PC-3 (cell line): ENCODE results near the gene MYO9A. TPM values are rescaled to one million over a fixed set of nuclear protein-coding genes. Genes with fewer than 3 reads are reported as not detected.

Source experiments
- ATAC-seq: fragments of 200-7000 bp; cut with Tn5 transposase; 2 replicates; pipeline ENCODE4 v1.9.1; 2020; ENCODE audit warnings: mild to moderate bottlenecking, moderate library complexity
- BruUV-seq: library from RNA; stranded (reverse); fragments of 400-500 nt; replicated peaks from 2 replicates; lab custom pipeline; 2021; lab: Mats Ljungman, UMichigan
- CTCF ChIA-PET: fragments of 300-600 bp; sonication (Branson Sonifier 250); formaldehyde crosslinking; loops from one replicate; lab custom pipeline; 2022; ENCODE audit warnings: antibody characterized with exemption; lab: Charles Lee
- POLR2A ChIA-PET: fragments of 300-600 bp; sonication (Branson Sonifier 250); formaldehyde crosslinking; loops from one replicate; lab custom pipeline; 2022; ENCODE audit warnings: antibody characterized with exemption; ENCODE audit not compliant: unreplicated experiment; lab: Charles Lee
- DNase-seq: peaks from one replicate; pipeline ENCODE4 v3.0.0-alpha.2; 2015
- H2AFZ ChIP-seq: fragments of 300-600 bp; sonication (generic); 2 replicates; pipeline ENCODE4 v1.6.0; 2016; ENCODE audit warnings: antibody characterized with exemption, low read length
- H3F3A ChIP-seq: fragments of 300-600 bp; sonication (generic); one replicate; pipeline ENCODE4 v1.6.0; 2017; ENCODE audit warnings: antibody characterized with exemption, low read length, control low read depth, mild to moderate bottlenecking; ENCODE audit not compliant: unreplicated experiment
- H3K27ac ChIP-seq: fragments of 300-600 bp; sonication (generic); 2 replicates; pipeline ENCODE4 v1.5.1; 2016; ENCODE audit warnings: mild to moderate bottlenecking, low read length
- H3K27me3 ChIP-seq: fragments of 300-600 bp; sonication (generic); 2 replicates; pipeline ENCODE4 v1.6.1; 2016; ENCODE audit warnings: low read length, mixed read lengths
- H3K36me3 ChIP-seq: fragments of 300-600 bp; sonication (generic); 2 replicates; pipeline ENCODE4 v1.6.1; 2016; ENCODE audit warnings: low read depth, mixed run types, low read length, mixed read lengths
- H3K4me1 ChIP-seq: fragments of 300-600 bp; sonication (generic); 2 replicates; pipeline ENCODE4 v1.5.1; 2016; ENCODE audit warnings: low read length; ENCODE audit not compliant: insufficient read depth
- H3K4me2 ChIP-seq: fragments of 300-600 bp; sonication (generic); 2 replicates; pipeline ENCODE4 v1.6.0; 2016; ENCODE audit warnings: low read length
- H3K4me3 ChIP-seq: fragments of 300-600 bp; sonication (generic); 2 replicates; pipeline ENCODE4 v1.5.1; 2016; ENCODE audit warnings: mild to moderate bottlenecking, low read length, mixed read lengths
- H3K79me2 ChIP-seq: fragments of 300-600 bp; sonication (generic); 2 replicates; pipeline ENCODE4 v1.6.1; 2017; ENCODE audit warnings: low read length, mixed read lengths
- H3K9ac ChIP-seq: fragments of 300-600 bp; sonication (generic); 2 replicates; pipeline ENCODE4 v1.6.0; 2016; ENCODE audit warnings: mild to moderate bottlenecking, low read length
- H3K9me2 ChIP-seq: fragments of 300-600 bp; sonication (generic); replicated peaks from 2 replicates; pipeline ENCODE4 v1.6.1; 2016; ENCODE audit warnings: mixed run types, low read length, mixed read lengths
- H3K9me3 ChIP-seq: fragments of 300-600 bp; sonication (generic); 2 replicates; pipeline ENCODE4 v1.6.1; 2016; ENCODE audit warnings: low read length, mixed read lengths
- H4K20me1 ChIP-seq: fragments of 300-600 bp; sonication (generic); 2 replicates; pipeline ENCODE4 v1.6.1; 2016; ENCODE audit warnings: low read length, mixed read lengths
- CTCF ChIP-seq: fragments of 300-600 bp; sonication (generic); conservative IDR thresholded peaks from 2 replicates; pipeline ENCODE4 v1.5.1; 2017; ENCODE audit warnings: antibody characterized with exemption, low read depth, mild to moderate bottlenecking, low read length
- EZH2 ChIP-seq: fragments of 300-600 bp; sonication (generic); IDR thresholded peaks from one replicate; pipeline ENCODE4 v1.6.1; 2017; ENCODE audit warnings: antibody characterized with exemption, mild to moderate bottlenecking, low read length; ENCODE audit not compliant: unreplicated experiment
- EZH2phosphoT487 ChIP-seq: fragments of 300-600 bp; sonication (generic); IDR thresholded peaks from 2 replicates; pipeline ENCODE4 v1.6.1; 2018; ENCODE audit warnings: mild to moderate bottlenecking, antibody characterized with exemption, low read length, borderline replicate concordance
- intact Hi-C: fragments of 100-400 bp; cut with micrococcal nuclease; formaldehyde crosslinking; loops from 2 replicates; pipeline ENCODE4 v1.9.0; 2023
- total RNA-seq: library from RNA; depleted of rRNA; stranded (reverse); fragments of >200 nt; gene quantifications from 2 replicates; pipeline ENCODE4 v1.2.3, GENCODE V29; 2014

The MYO9A gene
- total RNA-seq, 1 experiment from 2014 or later: 18.3 TPM

- Histone ChIP-seq H3K4me1 (peaks cover 41% of the 10 kb centered on the region), H3K27ac (peak overlapping the region; percentile 96), H3K4me2 (peak overlapping the region; percentile 63), H3K36me3 (no peaks in the 10 kb centered on the region), H3K79me2 (no peaks in the 10 kb centered on the region), H3K27me3 (no peaks in the 10 kb centered on the region), H3F3A (peaks cover 4% of the 10 kb centered on the region), H3K9ac (peak overlapping the region; percentile 68), H4K20me1 (no peaks in the 10 kb centered on the region), H3K4me3 (peak overlapping the region; percentile 12; the same call in 1 of the 2 replicates), H3K9me2 (no peaks in the 10 kb centered on the region), H2AFZ (no peak overlapping the region), H3K9me3 (no peaks in the 10 kb centered on the region)
- ChIA-PET POLR2A (interaction anchor here (0.6 to 1.0 kb wide), 4 partner anchors 10 to 938 kb away, joined by 3 to 13 read pairs (median 4); no protein-coding TSS in a partner anchor), CTCF (interaction anchor here (0.6 to 1.7 kb wide), 4 partner anchors 11 to 37 kb away, joined by 3 to 10 read pairs (median 4); no protein-coding TSS in a partner anchor)
- intact Hi-C loops: loop anchor here (2.0 kb wide), 1 partner anchor 43 kb away; no protein-coding TSS in a partner anchor
- peak; percentile 88 for DNase-seq
- no peak for TF ChIP-seq EZH2phosphoT487
- TF ChIP-seq CTCF: no peak
- no peak for TF ChIP-seq EZH2
- peak; percentile 67 for ATAC-seq
- no TSS peak for BruUV-seq
Measured at GRCh38 chr15:71790081-71790480, 327.9 kb downstream of the MYO9A start.

DNA sequence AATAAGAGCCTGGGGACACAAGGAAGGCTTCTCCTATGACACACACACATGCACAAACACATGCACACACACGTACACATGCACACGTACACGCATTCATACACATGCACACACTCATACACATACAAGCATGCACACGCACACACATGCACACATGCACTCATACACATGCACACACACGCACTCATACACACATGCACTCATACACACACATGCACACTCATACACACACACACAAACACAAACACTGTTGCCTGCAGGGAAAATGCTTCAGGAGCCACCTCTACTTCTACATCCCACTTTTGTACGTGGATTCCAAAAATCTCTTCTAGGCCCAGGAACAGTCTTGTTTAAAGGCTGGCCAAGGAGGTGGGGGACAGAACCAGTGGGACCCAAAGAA is 328.3 kb downstream of the MYO9A start:
- DNase-seq: no peak
- peak overlapping the region; percentile 12; the same call in 1 of the 2 replicates for H3K4me3 ChIP-seq
- no TSS peak for BruUV-seq
- H4K20me1 ChIP-seq: no peaks in the 10 kb centered on the region
- no peak overlapping the region for H3K9ac ChIP-seq
- TF ChIP-seq EZH2phosphoT487 (no peak), EZH2 (no peak), CTCF (no peak)
- CTCF ChIA-PET: interaction anchor here (1.0 to 1.7 kb wide), 3 partner anchors 11 to 37 kb away, joined by 3 to 10 read pairs (median 6); no protein-coding TSS in a partner anchor
- no peaks in the 10 kb centered on the region for H3K79me2 ChIP-seq
- H2AFZ ChIP-seq: no peak overlapping the region
- H3K4me1 ChIP-seq: peaks cover 41% of the 10 kb centered on the region
- H3K9me2 ChIP-seq: no peaks in the 10 kb centered on the region
- no peak for ATAC-seq
- H3F3A ChIP-seq: peaks cover 4% of the 10 kb centered on the region
- no peaks in the 10 kb centered on the region for H3K27me3 ChIP-seq
- intact Hi-C loops: loop anchor here (2.0 kb wide), 1 partner anchor 43 kb away; no protein-coding TSS in a partner anchor
- peak overlapping the region; percentile 63 for H3K4me2 ChIP-seq
- H3K9me3 ChIP-seq: no peaks in the 10 kb centered on the region
- H3K27ac ChIP-seq: peak overlapping the region; percentile 96
- POLR2A ChIA-PET: interaction anchor here (0.7 to 1.0 kb wide), 3 partner anchors 9 to 938 kb away, joined by 3 to 13 read pairs (median 3); no protein-coding TSS in a partner anchor
- H3K36me3 ChIP-seq: no peaks in the 10 kb centered on the region
